ENCODE measurements around the gene RUNX1. TPM values are rescaled to one million over a fixed set of nuclear protein-coding genes. Genes with fewer than 3 reads are reported as not detected.

RUNX1 gene
- total RNA-seq, 4 donors from 2014 or later = 2.9 to 18.7 (median 7.7) TPM

DNA sequence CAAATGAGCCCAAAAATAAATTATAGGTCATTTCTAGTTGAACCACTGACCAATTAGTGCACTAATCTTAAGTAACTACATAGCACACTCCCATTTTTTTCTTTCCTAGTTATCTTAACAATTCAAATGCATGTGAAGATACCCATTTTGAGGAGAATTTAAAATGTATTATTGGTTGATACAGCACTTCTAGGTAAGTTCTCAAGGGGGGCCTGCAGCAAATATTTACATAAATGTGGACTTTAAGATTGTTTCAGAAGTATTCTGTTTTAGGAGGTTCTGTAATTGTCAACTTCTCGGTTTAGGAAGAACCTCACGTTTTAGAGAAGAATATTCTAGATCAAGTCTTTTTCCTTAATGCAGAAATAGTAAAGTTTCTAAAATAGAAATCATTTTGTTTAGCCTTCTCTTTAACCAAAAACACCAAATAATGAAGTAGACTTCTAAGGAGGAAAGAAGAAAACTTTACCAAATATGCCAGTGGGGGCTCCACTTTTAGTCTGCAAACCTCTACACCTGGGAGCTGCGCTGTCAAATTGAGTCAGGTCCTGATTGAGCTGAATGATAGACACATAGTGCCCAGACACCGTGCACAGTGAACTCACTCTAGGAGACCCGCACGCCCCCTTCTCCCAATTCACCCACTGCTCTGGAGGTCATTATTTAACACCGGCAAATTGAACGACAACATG is 144.4 kb downstream of the RUNX1 start:
- no peaks in the 10 kb centered on the region for H3K36me3 ChIP-seq
- H3K27me3 ChIP-seq = no peaks in the 10 kb centered on the region
- no peaks in the 10 kb centered on the region for H3K9me3 ChIP-seq
- TF ChIP-seq, protein P1, sequence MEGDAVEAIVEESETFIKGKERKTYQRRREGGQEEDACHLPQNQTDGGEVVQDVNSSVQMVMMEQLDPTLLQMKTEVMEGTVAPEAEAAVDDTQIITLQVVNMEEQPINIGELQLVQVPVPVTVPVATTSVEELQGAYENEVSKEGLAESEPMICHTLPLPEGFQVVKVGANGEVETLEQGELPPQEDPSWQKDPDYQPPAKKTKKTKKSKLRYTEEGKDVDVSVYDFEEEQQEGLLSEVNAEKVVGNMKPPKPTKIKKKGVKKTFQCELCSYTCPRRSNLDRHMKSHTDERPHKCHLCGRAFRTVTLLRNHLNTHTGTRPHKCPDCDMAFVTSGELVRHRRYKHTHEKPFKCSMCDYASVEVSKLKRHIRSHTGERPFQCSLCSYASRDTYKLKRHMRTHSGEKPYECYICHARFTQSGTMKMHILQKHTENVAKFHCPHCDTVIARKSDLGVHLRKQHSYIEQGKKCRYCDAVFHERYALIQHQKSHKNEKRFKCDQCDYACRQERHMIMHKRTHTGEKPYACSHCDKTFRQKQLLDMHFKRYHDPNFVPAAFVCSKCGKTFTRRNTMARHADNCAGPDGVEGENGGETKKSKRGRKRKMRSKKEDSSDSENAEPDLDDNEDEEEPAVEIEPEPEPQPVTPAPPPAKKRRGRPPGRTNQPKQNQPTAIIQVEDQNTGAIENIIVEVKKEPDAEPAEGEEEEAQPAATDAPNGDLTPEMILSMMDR (IDR thresholded peaks at IDR 0.05) = no peak
- no peak for TF ChIP-seq POLR2A (IDR thresholded peaks at IDR 0.05)
- H3K4me1 ChIP-seq = no peaks in the 10 kb centered on the region
- no peak overlapping the region for H3K4me3 ChIP-seq (replicated peaks in 1 of 3)
- WGBS, 2 donors = 75 to 78% methylated on average over 8 of the region's 8 CpGs
- intact Hi-C loops (cut with DNase I) = no loop called here
- DNase-seq = no peak
- H3K27ac ChIP-seq = no peak overlapping the region

DNA sequence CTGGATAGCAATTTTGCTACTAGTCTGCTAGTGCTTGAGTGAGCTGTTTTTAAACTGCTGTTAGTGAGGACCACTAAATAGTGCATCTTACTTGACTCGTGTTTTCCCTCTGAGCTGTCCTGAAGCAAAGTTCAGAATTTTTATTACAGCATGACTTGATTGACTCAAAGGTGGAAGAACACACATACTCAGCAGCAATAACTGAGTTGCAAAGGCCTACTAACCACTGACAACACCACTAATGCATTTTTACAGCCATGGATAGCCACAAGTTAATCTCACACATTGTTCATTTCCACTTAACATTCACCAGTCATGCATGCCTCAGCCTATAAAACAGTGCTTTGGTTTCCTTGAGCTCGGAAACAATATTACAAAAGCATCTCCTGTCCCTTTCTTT is 148.7 kb downstream of the RUNX1 start:
- intact Hi-C loops (cut with DNase I) = no loop called here
- H3K27me3 ChIP-seq = no peaks in the 10 kb centered on the region
- no peak overlapping the region for H3K27ac ChIP-seq
- no peaks in the 10 kb centered on the region for H3K4me1 ChIP-seq
- H3K36me3 ChIP-seq = no peaks in the 10 kb centered on the region
- no peak overlapping the region for H3K4me3 ChIP-seq (replicated peaks in 1 of 3)
- WGBS, 2 donors = 88 to 90% methylated on average over 2 of the region's 2 CpGs
- DNase-seq = no peak
- no peaks in the 10 kb centered on the region for H3K9me3 ChIP-seq
- TF ChIP-seq, protein P1 (IDR thresholded peaks at IDR 0.05) = no peak
- no peak for TF ChIP-seq POLR2A (IDR thresholded peaks at IDR 0.05)

DNA sequence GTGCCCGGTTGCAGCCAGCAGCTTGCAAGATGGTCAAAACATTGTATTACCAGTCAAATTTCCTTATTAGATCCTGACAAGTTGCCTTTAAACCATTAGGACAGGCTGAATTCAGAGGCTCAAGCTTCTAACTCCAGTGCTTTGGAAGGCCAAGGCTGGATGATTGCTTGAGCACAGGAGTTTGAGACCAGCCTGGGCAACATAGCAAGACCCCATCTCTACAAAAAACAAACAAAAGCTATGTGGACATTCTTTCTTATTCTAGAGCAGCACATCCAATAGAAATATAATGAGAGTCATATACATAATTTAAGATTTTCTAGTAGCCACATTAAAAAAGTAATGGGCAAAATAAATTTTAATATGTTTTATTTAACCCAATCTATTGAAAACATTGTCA is 149.3 kb downstream of the RUNX1 start:
- H3K4me1 ChIP-seq = no peaks in the 10 kb centered on the region
- WGBS, 2 donors = 96% methylated on average over 1 of the region's 1 CpG

DNA sequence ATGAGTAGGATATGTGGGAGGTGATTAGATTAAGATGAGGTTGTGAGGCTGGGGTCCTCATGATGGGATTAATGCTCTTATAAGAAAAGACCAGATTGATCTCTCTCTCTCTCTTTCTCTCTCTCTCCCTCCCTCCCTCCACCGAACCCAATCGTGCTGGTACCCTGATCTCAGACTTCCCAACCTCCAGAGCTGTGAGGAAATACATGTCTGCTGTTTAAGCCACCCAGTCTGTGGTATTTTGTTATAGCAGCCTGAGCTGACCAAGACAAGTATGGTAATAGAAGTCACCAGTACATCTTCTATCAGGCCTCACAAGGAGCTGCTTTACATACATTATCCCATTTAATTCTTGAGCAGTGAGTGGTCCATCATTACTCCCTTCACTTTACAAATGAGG is 149.8 kb downstream of the RUNX1 start:
- H3K9me3 ChIP-seq = no peaks in the 10 kb centered on the region
- DNase-seq = no peak
- intact Hi-C loops (cut with DNase I) = loop anchor here (10.0 kb wide), 1 partner anchor 1125 kb away; no protein-coding TSS in a partner anchor
- TF ChIP-seq, protein P1 (IDR thresholded peaks at IDR 0.05) = no peak
- TF ChIP-seq POLR2A (IDR thresholded peaks at IDR 0.05) = no peak
- 85 to 86% methylated on average over 2 of the region's 2 CpGs for WGBS, 2 donors
- no peak overlapping the region for H3K4me3 ChIP-seq (replicated peaks in 1 of 3)
- H3K27me3 ChIP-seq = peaks cover 2% of the 10 kb centered on the region
- H3K4me1 ChIP-seq = no peaks in the 10 kb centered on the region
- H3K36me3 ChIP-seq = no peaks in the 10 kb centered on the region
- no peak overlapping the region for H3K27ac ChIP-seq

More for the DNA sequence above, 149.3 kb downstream of the RUNX1 start:
- Histone ChIP-seq H3K4me3 (replicated peaks in 1 of 3) (no peak overlapping the region), H3K27me3 (no peaks in the 10 kb centered on the region), H3K27ac (no peak overlapping the region), H3K9me3 (no peaks in the 10 kb centered on the region), H3K36me3 (no peaks in the 10 kb centered on the region)
- TF ChIP-seq POLR2A (IDR thresholded peaks at IDR 0.05) = no peak
- TF ChIP-seq, protein P1 (IDR thresholded peaks at IDR 0.05) = no peak
- no peak for DNase-seq
- intact Hi-C loops (cut with DNase I) = loop anchor here (10.0 kb wide), 1 partner anchor 1125 kb away; no protein-coding TSS in a partner anchor

DNA sequence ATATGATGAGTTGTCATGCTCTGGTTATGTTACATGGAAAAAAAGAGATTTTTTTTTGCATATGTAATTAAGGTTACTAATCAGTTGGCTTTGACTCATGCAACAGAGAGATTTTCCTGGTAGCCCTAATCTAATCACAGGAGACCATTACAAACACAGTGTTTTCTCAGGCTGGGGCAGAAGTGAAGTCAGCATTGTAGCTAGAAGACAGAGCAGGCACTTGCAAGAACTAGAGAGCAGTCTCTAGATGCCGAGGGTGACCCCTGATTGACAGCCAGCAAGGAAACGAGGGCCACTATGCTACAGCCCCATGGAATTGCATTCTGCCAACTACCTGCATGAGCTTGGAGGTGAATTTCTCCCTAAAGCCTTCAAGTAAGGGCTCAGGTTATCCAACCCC is 151.3 kb downstream of the RUNX1 start:
- WGBS, 2 donors = 63 to 80% methylated on average over 2 of the region's 2 CpGs
- no peak for DNase-seq
- intact Hi-C loops (cut with DNase I) = loop anchor here (10.0 kb wide), 1 partner anchor 1127 kb away; no protein-coding TSS in a partner anchor
- Histone ChIP-seq H3K4me1 (no peaks in the 10 kb centered on the region), H3K9me3 (no peaks in the 10 kb centered on the region), H3K27me3 (peaks cover 5% of the 10 kb centered on the region), H3K36me3 (no peaks in the 10 kb centered on the region), H3K27ac (no peak overlapping the region), H3K4me3 (replicated peaks in 1 of 3) (no peak overlapping the region)
- no peak for TF ChIP-seq POLR2A (IDR thresholded peaks at IDR 0.05)
- TF ChIP-seq, protein P1 (IDR thresholded peaks at IDR 0.05) = no peak
